Progenitor cell of endocrine pancreas (in vitro differentiated cells): ENCODE measurements around the gene STK32B. TPM values are rescaled to one million over a fixed set of nuclear protein-coding genes. Genes with fewer than 3 reads are reported as not detected.

Experiments used
- DNase-seq: peaks from one replicate; pipeline ENCODE4 v3.0.0; 2021; ENCODE audit warnings: low spot score; ENCODE audit not compliant: unreplicated experiment
- H3K27ac Mint-ChIP-seq: 2 replicates; pipeline ENCODE4 v1.8.0; 2021; ENCODE audit warnings: mild to moderate bottlenecking, moderate library complexity, mixed read lengths
- H3K27me3 Mint-ChIP-seq: 2 replicates; pipeline ENCODE4 v1.8.0; 2021; ENCODE audit warnings: mixed read lengths
- H3K36me3 Mint-ChIP-seq: 2 replicates; pipeline ENCODE4 v1.8.0; 2022; ENCODE audit warnings: mixed read lengths; ENCODE audit not compliant: insufficient read depth
- H3K4me1 Mint-ChIP-seq: 2 replicates; pipeline ENCODE4 v1.8.0; 2021; ENCODE audit warnings: low read depth, mixed read lengths
- H3K4me3 Mint-ChIP-seq: 2 replicates; pipeline ENCODE4 v1.8.0; 2021; ENCODE audit warnings: low read depth, mild to moderate bottlenecking, moderate library complexity, mixed read lengths
- H3K9me3 Mint-ChIP-seq: 2 replicates; pipeline ENCODE4 v1.8.0; 2021; ENCODE audit warnings: low read depth, mixed read lengths
- CTCF ChIP-seq: fragments of 200-600 bp; sonication (generic); IDR thresholded peaks from one replicate; pipeline ENCODE4 v1.5.0; 2021; ENCODE audit warnings: antibody characterized with exemption, mild to moderate bottlenecking; ENCODE audit not compliant: unreplicated experiment
- total RNA-seq: library from RNA; stranded (reverse); gene quantifications from 2 replicates; pipeline ENCODE4 v1.2.1, GENCODE V29; 2021

Gene STK32B
- total RNA-seq, 1 donor from 2014 or later = 0.36 TPM

- no peaks in the 10 kb centered on the region for H3K4me1 Mint-ChIP-seq
- DNase-seq = no peak
- no peak overlapping the region for H3K4me3 Mint-ChIP-seq
- peaks cover 18% of the 10 kb centered on the region for H3K27me3 Mint-ChIP-seq
- TF ChIP-seq CTCF = no peak
- no peaks in the 10 kb centered on the region for H3K36me3 Mint-ChIP-seq
- no peak overlapping the region for H3K27ac Mint-ChIP-seq
- peaks cover 5% of the 10 kb centered on the region for H3K9me3 Mint-ChIP-seq
Measured at GRCh38 chr4:5371415-5372190, 320.3 kb downstream of the STK32B start.

GRCh38 chr4:5372198-5372597, 320.9 kb downstream of the STK32B start:
- H3K27ac Mint-ChIP-seq = no peak overlapping the region
- H3K27me3 Mint-ChIP-seq = peaks cover 18% of the 10 kb centered on the region
- no peak for TF ChIP-seq CTCF
- no peaks in the 10 kb centered on the region for H3K36me3 Mint-ChIP-seq
- H3K9me3 Mint-ChIP-seq = peaks cover 5% of the 10 kb centered on the region
- no peak for DNase-seq
- no peak overlapping the region for H3K4me3 Mint-ChIP-seq
- no peaks in the 10 kb centered on the region for H3K4me1 Mint-ChIP-seq

GRCh38 chr4:5373327-5373726, 322.0 kb downstream of the STK32B start:
- Mint-ChIP-seq H3K27me3 (peaks cover 23% of the 10 kb centered on the region), H3K9me3 (peaks cover 11% of the 10 kb centered on the region), H3K36me3 (no peaks in the 10 kb centered on the region), H3K4me1 (no peaks in the 10 kb centered on the region), H3K27ac (no peak overlapping the region), H3K4me3 (no peak overlapping the region)
- no peak for TF ChIP-seq CTCF
- no peak for DNase-seq

- Mint-ChIP-seq H3K9me3 (peaks cover 11% of the 10 kb centered on the region), H3K27ac (no peak overlapping the region), H3K36me3 (no peaks in the 10 kb centered on the region), H3K27me3 (peaks cover 23% of the 10 kb centered on the region), H3K4me3 (no peak overlapping the region), H3K4me1 (no peaks in the 10 kb centered on the region)
- TF ChIP-seq CTCF = no peak
- DNase-seq = no peak
Measured at GRCh38 chr4:5374592-5374991, 323.3 kb downstream of the STK32B start.

- Mint-ChIP-seq H3K27me3 (peaks cover 23% of the 10 kb centered on the region), H3K36me3 (no peaks in the 10 kb centered on the region), H3K4me3 (no peak overlapping the region), H3K27ac (no peak overlapping the region), H3K4me1 (no peaks in the 10 kb centered on the region), H3K9me3 (peaks cover 11% of the 10 kb centered on the region)
- DNase-seq = no peak
- no peak for TF ChIP-seq CTCF
Measured at GRCh38 chr4:5374994-5375393, 323.7 kb downstream of the STK32B start.
